Glomerular visceral epithelial cell (primary cell): ENCODE results near the gene KIF26A.
"Not testable (repeated sequence)": the region's sequence is repeated elsewhere in the genome, so short reads cannot be mapped to it uniquely, and the experiment has no call there.

Experiments
- DNase-seq: peaks from one replicate; pipeline ENCODE4 v3.0.0-alpha.2; 2016; ENCODE audit errors: extremely low spot score

Gene KIF26A

GRCh38 chr14:104208331-104208730, 69.9 kb downstream of the KIF26A start:
- DNase-seq, result not testable (repeated sequence)

- not testable (repeated sequence) for DNase-seq
Measured at GRCh38 chr14:104209071-104209470, 70.7 kb downstream of the KIF26A start.

GRCh38 chr14:104209985-104210816, 71.8 kb downstream of the KIF26A start:
- no peak for DNase-seq

- DNase-seq, result no peak
Measured at GRCh38 chr14:104210817-104211195, 72.4 kb downstream of the KIF26A start.

GRCh38 chr14:104211215-104211614, 72.8 kb downstream of the KIF26A start:
- DNase-seq, result no peak

GRCh38 chr14:104211741-104212140, 73.4 kb downstream of the KIF26A start:
- DNase-seq, result no peak

GRCh38 chr14:104212206-104213095, 74.1 kb downstream of the KIF26A start:
- DNase-seq, result no peak

- no peak for DNase-seq
Measured at GRCh38 chr14:104213301-104214034, 75.1 kb downstream of the KIF26A start.

- no peak for DNase-seq
Measured at GRCh38 chr14:104214431-104215218, 76.2 kb downstream of the KIF26A start.

GRCh38 chr14:104215706-104216334, 77.4 kb downstream of the KIF26A start:
- DNase-seq, result no peak

- no peak for DNase-seq
Measured at GRCh38 chr14:104216457-104216856, 78.1 kb downstream of the KIF26A start.

- no peak for DNase-seq
Measured at GRCh38 chr14:104217486-104218360, 79.3 kb downstream of the KIF26A start.

- DNase-seq, result no peak
Measured at GRCh38 chr14:104218361-104219180, 80.2 kb downstream of the KIF26A start.

- DNase-seq, result no peak
Measured at GRCh38 chr14:104219731-104220214, 81.4 kb downstream of the KIF26A start.

- no peak for DNase-seq
Measured at GRCh38 chr14:104220215-104221070, 82.1 kb downstream of the KIF26A start.

GRCh38 chr14:104221071-104221625, 82.8 kb downstream of the KIF26A start:
- DNase-seq, result no peak

GRCh38 chr14:104221636-104222369, 83.4 kb downstream of the KIF26A start:
- no peak for DNase-seq
